Measurements from ENCODE around the gene F2.

F2 gene

GRCh38 chr11:46762248-46762647 is 43.2 kb downstream of the F2 start:
- Histone ChIP-seq H3K27me3 (ENCODE audit: control insufficient read depth in 1 of 2, insufficient read depth in 2 of 2, low read length in 2 of 2) (no peaks in the 10 kb centered on the region), H3K36me3 (ENCODE audit: control insufficient read depth in 1 of 2, insufficient read depth in 2 of 2, low read length in 2 of 2) (peaks cover 33 to 78% of the 10 kb centered on the region in 2 donors), H3K4me3 (ENCODE audit: low read depth in 1 of 2, low read length in 2 of 2) (no peak overlapping the region), H3K4me1 (ENCODE audit: control insufficient read depth in 1 of 2, insufficient read depth in 2 of 2, low read length in 2 of 2) (no peaks in the 10 kb centered on the region), H3K9ac (ENCODE audit: low read depth in 1 of 2, low read length in 2 of 2) (no peak overlapping the region), H3K27ac (ENCODE audit: low read depth, low read length) (no peak overlapping the region), H3K9me3 (ENCODE audit: control insufficient read depth in 1 of 2, low read length in 2 of 2) (no peaks in the 10 kb centered on the region)

DNA sequence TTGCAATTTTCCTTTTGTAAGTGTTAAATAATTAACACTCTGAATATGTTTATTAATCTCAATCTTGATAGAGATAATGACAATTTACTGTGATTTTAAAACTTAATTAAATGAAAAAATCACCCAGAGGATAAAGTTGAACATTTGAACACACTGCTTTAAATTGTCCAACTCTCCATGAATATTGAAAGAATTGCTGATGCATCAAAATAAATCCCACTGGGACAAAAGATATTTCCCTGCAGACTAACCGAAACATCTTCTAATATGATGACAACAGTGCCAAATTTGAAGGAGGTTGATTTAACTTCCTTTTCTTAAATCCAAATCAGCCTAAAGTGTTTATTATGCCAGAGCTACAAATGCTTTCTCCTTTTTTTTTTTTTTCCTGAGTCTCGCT is 47.6 kb downstream of the F2 start:
- no peak overlapping the region for H3K27ac ChIP-seq (ENCODE audit: low read depth, low read length)
- H3K4me1 ChIP-seq (ENCODE audit: control insufficient read depth in 1 of 2, insufficient read depth in 2 of 2, low read length in 2 of 2), result no peaks in the 10 kb centered on the region
- H3K4me3 ChIP-seq (ENCODE audit: low read depth in 1 of 2, low read length in 2 of 2), result no peak overlapping the region
- H3K9me3 ChIP-seq (ENCODE audit: control insufficient read depth in 1 of 2, low read length in 2 of 2), result no peaks in the 10 kb centered on the region
- no peaks in the 10 kb centered on the region for H3K27me3 ChIP-seq (ENCODE audit: control insufficient read depth in 1 of 2, insufficient read depth in 2 of 2, low read length in 2 of 2)
- H3K9ac ChIP-seq (ENCODE audit: low read depth in 1 of 2, low read length in 2 of 2), result no peak overlapping the region
- H3K36me3 ChIP-seq (ENCODE audit: control insufficient read depth in 1 of 2, insufficient read depth in 2 of 2, low read length in 2 of 2), result peaks cover 29 to 75% of the 10 kb centered on the region in 2 donors

- Histone ChIP-seq H3K36me3 (ENCODE audit: control insufficient read depth in 1 of 2, insufficient read depth in 2 of 2, low read length in 2 of 2) (peaks cover 16 to 57% of the 10 kb centered on the region in 2 donors), H3K27ac (ENCODE audit: low read depth, low read length) (no peak overlapping the region)
Measured at GRCh38 chr11:46769636-46770221, 50.7 kb downstream of the F2 start.

GRCh38 chr11:46776878-46777277 is 57.9 kb downstream of the F2 start:
- H3K36me3 ChIP-seq (ENCODE audit: control insufficient read depth in 1 of 2, insufficient read depth in 2 of 2, low read length in 2 of 2), result peaks cover 19 to 59% of the 10 kb centered on the region in 2 donors
- no peak overlapping the region for H3K9ac ChIP-seq (ENCODE audit: low read depth in 1 of 2, low read length in 2 of 2)
- H3K27me3 ChIP-seq (ENCODE audit: control insufficient read depth in 1 of 2, insufficient read depth in 2 of 2, low read length in 2 of 2), result no peaks in the 10 kb centered on the region
- H3K9me3 ChIP-seq (ENCODE audit: control insufficient read depth in 1 of 2, low read length in 2 of 2), result no peaks in the 10 kb centered on the region
- no peak overlapping the region for H3K4me3 ChIP-seq (ENCODE audit: low read depth in 1 of 2, low read length in 2 of 2)
- no peak overlapping the region for H3K27ac ChIP-seq (ENCODE audit: low read depth, low read length)
- no peaks in the 10 kb centered on the region for H3K4me1 ChIP-seq (ENCODE audit: control insufficient read depth in 1 of 2, insufficient read depth in 2 of 2, low read length in 2 of 2)

More at GRCh38 chr11:46769636-46770221, 50.7 kb downstream of the F2 start:
- no peak overlapping the region for H3K9ac ChIP-seq (ENCODE audit: low read depth in 1 of 2, low read length in 2 of 2)
- H3K4me1 ChIP-seq (ENCODE audit: control insufficient read depth in 1 of 2, insufficient read depth in 2 of 2, low read length in 2 of 2), result no peaks in the 10 kb centered on the region
- H3K27me3 ChIP-seq (ENCODE audit: control insufficient read depth in 1 of 2, insufficient read depth in 2 of 2, low read length in 2 of 2), result no peaks in the 10 kb centered on the region
- H3K9me3 ChIP-seq (ENCODE audit: control insufficient read depth in 1 of 2, low read length in 2 of 2), result no peaks in the 10 kb centered on the region
- no peak overlapping the region for H3K4me3 ChIP-seq (ENCODE audit: low read depth in 1 of 2, low read length in 2 of 2)

- H3K9me3 ChIP-seq (ENCODE audit: control insufficient read depth in 1 of 2, low read length in 2 of 2), result no peaks in the 10 kb centered on the region
- no peak overlapping the region for H3K27ac ChIP-seq (ENCODE audit: low read depth, low read length)
- peaks cover 22 to 63% of the 10 kb centered on the region in 2 donors for H3K36me3 ChIP-seq (ENCODE audit: control insufficient read depth in 1 of 2, insufficient read depth in 2 of 2, low read length in 2 of 2)
- no peak overlapping the region for H3K9ac ChIP-seq (ENCODE audit: low read depth in 1 of 2, low read length in 2 of 2)
- H3K27me3 ChIP-seq (ENCODE audit: control insufficient read depth in 1 of 2, insufficient read depth in 2 of 2, low read length in 2 of 2), result no peaks in the 10 kb centered on the region
- no peaks in the 10 kb centered on the region for H3K4me1 ChIP-seq (ENCODE audit: control insufficient read depth in 1 of 2, insufficient read depth in 2 of 2, low read length in 2 of 2)
- H3K4me3 ChIP-seq (ENCODE audit: low read depth in 1 of 2, low read length in 2 of 2), result no peak overlapping the region
Measured at GRCh38 chr11:46778416-46778815, 59.4 kb downstream of the F2 start.

Data from duodenal mucosa (tissue), 2 donors.